HG02610 (cell line): ENCODE measurements around the gene CD2BP2.
"Not testable (repeated sequence)": the region's sequence is repeated elsewhere in the genome, so short reads cannot be mapped to it uniquely, and the experiment has no call there.

Experiments
- ATAC-seq: cut with Tn5 transposase; IDR thresholded peaks from one replicate; pipeline ENCODE4 v1.9.1; 2021; ENCODE audit warnings: mild to moderate bottlenecking, moderate library complexity; ENCODE audit not compliant: unreplicated experiment

Gene CD2BP2

DNA sequence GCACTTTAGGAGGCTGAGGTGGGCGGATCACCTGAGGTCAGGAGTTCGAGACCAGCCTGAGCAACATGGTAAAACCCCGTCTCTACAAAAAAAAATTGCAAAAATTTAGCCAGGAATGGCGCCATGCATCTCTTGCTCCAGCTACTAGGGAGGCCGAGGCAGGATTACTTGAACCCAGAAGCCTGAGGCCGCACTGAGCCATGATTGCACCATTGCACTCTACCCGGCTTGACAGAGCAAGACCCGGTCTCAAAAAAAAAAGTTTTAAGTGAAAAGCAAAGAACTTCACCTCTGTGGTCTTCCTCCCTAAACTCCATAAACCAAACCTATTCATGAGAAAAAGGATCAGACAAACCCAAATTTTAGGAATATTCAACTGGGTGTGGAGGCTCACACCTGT lies 7.0 kb downstream of the CD2BP2 start:
- no peak for ATAC-seq

DNA sequence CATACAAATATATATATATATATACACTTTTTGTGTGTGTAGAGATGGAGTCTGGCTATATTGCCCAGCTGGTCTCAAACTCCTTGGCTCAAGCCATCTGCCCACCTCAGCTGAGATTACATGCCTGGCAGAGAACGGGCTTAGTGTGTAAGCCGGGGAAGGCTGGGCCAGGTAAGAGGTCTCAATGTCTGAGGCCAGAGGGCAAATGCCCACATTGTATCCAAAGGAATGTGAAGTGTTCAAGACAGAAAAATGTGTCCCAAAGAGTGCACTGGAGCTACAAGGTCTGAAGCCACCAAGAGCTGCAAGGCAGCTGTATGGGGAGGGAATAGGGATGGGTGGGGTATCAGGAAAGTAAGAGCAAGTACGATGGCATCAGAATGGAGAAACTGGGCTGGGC lies 8.8 kb downstream of the CD2BP2 start:
- ATAC-seq, result no peak

DNA sequence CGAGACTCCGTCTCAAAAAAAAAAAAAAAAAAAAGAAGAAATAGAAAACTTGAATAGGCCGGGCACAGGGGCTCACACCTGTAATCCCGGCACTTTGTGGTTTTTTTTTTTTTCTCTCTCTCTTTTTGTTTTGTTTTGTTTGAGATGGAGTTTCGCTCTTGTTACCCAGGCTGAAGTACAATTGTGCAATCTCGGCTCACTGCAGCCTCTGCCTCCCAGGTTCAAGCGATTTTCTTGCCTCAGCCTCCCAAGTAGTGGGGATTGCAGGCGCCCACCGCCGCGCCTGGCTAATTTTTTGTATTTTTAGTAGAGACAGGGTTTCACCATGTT lies 11.7 kb downstream of the CD2BP2 start:
- not testable (repeated sequence) for ATAC-seq

DNA sequence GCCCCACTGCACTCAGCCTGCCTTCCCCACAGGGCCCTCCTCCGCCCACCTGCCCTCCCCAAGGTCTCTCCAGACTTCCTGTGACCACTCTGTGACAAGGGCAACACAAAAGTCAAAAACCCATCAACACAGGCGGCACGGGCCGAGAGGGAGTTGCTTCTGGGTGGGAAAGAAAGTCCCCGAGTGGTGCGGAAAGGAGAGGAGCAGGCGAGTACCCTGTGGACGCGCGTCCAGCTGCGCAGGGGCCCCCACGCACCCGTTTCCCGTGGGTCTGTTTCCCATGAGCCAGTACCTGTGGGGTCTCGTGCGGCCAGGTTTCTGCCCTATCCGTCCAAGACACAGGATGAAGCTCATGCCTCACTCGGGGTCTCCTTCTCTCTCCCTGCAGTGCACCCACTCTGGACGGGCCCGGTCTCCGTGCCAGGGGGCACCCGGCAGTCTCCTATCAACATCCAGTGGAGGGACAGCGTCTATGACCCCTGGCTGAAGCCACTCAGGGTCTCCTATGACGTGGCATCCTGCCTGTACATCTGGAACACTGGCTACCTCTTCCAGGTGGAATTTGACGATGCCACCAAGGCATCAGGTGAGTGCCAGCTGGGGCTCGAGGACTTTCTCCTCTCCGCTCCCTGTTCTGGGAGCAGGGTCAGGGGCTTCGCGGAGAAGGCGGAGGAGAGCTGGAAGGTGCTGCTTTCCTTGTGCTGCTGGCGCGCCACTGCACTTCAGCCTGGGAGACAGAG lies 12.2 kb downstream of the CD2BP2 start:
- no peak for ATAC-seq

DNA sequence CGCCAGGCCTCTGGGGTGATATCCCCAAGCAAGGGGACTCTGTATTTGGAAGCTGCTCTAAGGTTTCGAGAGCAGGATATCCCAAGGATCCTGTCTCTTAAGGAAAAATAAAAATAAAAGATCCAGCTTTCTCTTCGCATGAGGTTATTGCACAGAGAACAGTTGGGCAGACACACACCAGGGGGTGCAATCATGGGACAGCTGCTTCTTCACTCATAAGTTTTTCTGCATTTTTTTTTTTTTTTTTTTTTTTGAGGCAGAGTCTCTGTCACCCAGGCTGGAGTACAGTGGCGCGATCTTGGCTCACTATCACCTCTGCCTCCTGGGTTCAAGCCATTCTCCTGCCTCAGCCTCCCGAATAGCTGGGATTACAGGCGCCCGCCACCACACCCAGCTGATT lies 13.1 kb downstream of the CD2BP2 start:
- not testable (repeated sequence) for ATAC-seq

DNA sequence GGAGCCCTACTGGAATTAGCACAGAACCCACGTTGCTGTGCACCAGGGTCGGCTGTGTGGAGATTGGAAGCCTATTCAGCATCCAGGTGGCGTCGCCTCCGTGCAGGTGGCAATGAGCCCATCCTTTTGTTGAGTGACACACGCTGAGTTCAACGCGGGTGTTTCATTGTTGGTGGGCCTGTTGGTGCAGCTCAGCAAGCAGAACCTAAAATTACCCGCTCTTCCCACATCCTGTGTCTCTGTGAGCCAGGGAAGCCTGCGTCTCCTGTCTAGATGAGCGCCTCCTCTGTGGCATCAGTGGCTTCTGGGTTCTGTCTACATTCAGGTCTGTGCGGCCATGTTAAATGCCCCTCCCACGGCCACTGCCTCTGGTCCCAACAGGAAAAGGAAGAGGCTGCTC lies 14.5 kb downstream of the CD2BP2 start:
- ATAC-seq, result no peak

DNA sequence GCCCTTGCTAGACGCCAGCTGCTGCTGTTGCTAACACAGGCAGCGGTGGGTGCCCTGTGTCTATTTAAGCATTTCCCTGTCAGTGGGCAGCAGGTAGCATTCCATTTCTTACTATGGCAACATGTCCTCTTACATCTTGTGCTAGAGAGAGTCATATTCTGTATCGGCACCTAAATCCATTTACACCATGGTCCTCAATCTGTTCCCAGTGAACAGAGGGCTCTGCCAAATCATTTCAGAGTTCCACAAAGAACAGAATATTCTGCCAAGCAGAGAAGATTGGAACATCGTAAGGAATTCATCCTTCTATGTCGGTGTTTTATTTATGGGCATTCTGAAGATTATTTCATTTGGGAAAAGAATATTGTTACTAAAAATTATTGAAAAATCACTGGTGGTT lies 16.4 kb downstream of the CD2BP2 start:
- ATAC-seq, result not testable (repeated sequence)

DNA sequence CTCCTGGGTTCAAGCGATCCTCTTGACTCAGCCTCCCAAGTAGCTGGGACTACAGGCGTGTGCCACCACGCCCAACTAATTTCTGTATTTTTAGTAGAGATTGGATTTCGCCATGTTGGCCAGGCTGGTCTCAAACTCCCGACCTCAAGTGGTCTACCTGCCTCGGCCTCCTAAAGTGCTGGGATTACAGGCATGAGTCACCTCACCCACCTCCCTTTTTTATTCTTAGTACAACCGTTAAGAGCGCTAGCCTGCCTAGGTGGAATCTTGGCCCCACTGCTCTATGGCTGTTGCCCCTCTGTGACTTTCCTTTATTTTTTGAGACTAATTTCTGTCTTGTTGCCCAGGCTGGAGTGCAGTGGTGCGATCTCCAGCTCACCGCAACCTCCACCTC lies 17.1 kb downstream of the CD2BP2 start:
- not testable (repeated sequence) for ATAC-seq

DNA sequence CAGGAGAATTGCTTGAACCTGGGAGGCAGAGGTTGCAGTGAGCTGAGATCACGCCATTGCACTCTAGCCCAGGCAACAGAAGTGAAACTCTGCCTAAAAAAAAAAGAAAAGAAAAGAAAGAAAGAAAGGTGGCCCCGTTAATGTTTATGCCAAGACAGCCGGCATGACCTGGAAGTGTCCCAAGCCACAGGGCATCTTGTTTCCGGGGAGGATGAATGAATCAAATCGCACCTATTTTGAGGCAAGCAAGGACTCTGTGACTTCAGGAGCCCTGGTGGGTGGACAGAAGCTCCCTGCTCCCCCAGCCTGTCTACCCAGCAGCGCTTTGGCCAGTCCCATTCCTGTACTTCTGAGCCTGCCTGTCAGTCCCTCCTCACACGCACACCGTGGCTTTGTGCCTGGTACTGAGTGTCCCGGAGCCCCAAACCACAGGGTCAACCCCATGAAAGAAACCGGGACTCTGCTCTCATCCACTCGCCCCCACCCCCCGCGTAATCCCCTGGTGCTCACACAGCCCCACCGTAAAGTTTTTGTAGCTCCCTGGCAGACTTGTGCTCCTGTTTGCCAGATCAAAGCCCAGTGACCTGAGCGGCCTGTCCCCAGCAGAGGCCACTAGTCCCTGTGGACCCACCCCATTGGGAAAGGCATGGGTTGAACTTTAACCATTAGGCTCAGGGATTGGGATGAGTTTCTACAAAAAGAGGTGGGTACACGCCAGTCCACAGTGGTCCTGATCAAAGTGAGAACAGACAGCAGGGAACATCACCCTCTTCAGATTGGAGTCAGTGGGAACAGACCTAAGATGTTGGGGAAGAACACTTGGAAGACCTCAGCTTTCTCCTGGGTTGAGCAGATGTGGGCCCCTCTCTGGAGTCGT lies 19.3 kb downstream of the CD2BP2 start:
- peak; percentile 7 for ATAC-seq

DNA sequence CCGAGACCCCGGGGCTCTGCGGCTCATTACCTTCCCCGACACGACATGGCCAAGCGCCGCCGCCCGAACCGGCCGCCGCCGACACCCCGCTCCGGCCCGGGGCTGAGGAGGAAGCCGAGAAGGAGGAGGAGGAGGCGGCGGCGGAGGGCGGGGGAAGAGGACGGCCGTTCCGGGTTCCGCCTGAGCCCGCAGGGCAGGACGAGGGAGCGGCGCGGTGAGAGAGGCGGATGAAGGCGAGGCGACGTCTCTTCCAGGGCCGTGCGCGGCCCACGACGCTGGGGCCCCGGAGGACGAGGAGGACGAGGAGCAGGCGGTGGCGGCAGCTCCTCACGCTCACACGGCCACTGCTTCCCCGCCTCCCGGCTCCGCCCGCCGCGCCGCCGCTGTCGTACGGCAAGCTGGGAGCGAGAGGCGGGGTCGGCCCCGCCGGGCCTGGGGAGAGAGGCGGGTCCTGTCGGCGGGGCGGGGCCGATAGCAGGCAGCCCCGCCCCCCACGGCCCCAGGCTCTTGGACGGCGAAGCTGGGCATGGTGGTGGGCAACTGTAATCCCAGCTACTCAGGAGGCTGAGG lies 20.0 kb downstream of the CD2BP2 start:
- ATAC-seq, result peak; percentile 78

DNA sequence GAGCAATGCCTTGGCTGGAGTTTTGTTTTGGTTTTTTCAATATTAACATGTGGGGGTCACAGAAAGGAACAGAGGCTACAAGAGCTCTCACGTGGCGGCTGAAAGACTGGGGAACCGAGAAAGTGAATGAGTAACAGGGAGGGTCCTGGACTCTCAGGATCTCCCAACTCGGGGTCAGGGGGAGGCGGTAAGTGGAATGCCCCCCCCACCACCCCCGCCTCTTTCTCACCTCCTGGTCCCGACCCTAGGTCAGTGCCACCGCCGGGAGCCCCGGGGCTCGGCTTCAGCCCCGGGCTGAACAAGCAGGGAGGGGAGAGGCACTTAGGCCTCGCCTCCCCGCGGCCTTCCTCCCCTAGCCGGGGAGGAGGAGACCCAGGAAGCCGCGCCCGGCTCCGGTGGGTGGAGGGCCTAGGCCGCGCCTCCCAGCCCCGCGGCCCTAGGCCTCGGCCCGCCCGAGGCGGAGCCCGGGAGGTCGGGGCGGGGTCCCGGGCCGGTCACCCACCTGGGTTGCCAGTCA lies 20.6 kb downstream of the CD2BP2 start:
- ATAC-seq, result peak; percentile 86

DNA sequence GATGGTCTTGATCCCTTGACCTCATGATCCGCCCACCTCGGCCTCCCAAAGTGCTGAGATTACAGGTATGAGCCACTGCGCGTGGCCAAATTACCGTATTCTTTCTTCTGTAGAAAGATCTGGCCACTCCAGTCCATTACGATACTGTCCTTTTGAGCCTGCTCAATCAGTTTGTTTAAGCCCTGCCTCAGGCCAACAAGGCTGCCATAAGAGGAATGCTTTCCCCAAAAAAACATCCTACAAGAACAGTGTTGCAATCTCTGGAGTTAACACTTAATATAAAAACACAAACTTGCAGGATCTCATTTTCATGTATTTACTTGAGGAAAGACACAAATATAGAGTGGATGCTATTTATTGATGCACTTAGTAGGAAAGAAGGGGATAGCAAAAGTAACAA lies 30.9 kb downstream of the CD2BP2 start:
- not testable (repeated sequence) for ATAC-seq

DNA sequence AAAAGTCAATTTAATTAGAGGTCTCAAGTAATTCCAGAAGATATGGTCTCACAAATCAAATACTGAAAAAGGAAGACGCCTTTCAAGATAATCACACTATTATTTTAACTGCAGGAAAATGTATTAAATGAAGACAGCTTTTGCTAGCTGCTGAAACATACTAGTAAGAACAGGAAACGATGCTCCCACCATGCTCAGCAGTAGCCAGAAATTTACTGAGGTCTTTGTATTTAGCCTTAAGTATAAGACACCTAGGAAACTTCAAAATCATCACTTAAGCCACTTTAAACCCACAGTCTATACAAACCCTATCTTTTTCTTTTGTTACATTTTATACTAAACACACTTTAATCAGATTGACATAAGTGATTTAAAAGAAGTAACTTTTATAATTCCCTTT lies 36.5 kb downstream of the CD2BP2 start:
- ATAC-seq, result not testable (repeated sequence)

DNA sequence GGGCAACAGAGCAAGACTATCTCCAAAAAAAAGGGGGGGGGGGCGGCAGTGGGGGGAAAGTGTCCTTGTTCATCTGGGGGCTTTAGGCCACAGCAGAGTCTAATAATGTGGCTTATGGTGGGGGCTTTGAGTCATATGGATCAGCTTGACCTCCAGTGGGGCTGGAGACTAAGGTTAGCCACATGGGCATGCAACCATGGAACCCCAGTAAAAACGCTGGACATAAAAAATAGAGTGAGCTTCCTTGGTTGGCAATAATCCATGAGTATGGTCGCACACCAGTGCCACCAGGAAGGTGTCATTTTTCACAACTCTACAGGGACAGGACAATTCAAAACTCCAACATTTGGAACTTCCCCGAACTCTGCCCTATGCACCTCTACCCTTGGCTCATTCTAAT lies 44.2 kb downstream of the CD2BP2 start:
- ATAC-seq, result not testable (repeated sequence)

DNA sequence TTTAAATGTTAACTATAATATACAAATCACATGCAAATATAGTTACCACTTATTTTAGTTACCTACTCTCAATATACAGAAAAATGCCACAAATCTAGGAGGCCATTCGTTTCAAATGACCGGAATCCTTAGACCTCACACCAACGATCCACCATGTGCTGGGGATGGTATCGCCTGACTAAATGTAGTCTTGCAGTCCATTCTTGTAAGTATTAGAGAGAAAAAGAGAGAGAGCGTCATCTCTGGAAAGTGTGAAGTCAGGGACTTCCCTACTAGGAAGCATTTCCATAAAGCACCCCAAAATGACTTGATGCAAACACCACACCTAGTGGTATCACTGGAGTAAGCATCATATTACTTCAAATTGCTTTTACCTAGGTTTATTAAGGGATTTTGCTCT lies 45.9 kb downstream of the CD2BP2 start:
- not testable (repeated sequence) for ATAC-seq
